ENCODE data around the gene OLR1.
A peak's percentile ranks its signal among the peaks of the same experiment; 100 is the strongest.
"Not testable (repeated sequence)": the region's sequence is repeated elsewhere in the genome, so short reads cannot be mapped to it uniquely, and the experiment has no call there.

Gene OLR1

DNA sequence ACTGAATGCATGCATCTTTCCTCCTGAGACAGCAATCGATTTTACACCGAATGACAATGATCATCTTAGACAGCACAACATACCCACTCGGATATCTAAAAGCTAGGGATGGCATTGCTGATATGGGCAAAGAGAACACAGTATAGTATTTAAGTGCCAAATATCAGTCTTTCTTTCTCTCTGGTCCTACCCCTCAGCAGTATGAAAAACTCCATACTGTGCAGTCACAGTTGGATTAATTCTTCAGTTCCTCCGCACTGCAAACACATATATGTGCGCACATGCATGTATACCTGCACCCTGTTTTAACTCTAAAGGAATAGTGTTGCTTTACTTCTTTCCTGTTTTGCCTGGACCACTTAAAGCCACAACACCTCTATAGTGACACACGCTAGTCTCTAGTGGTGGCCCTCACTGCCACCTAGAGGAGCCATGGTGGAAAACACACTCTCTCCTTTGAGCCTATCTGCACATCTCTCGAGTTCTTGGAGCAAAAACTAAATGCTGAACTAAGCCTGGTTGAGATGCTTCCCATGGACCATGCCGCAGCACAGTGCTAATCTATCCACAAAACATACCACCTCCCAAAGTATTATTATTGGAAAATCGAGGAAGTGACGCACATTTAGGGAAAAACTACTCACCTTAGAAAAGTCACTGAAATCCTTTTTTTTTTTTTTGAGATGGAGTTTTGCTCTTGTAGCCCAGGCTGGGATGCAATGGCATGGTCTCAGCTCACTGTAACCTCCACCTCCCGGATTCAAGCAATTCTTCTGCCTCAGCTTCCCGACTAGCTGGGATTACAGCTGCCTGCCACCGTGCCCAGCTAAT, 18.8 kb upstream of the OLR1 start:
- DNase-seq, result peak; percentile 79

DNA sequence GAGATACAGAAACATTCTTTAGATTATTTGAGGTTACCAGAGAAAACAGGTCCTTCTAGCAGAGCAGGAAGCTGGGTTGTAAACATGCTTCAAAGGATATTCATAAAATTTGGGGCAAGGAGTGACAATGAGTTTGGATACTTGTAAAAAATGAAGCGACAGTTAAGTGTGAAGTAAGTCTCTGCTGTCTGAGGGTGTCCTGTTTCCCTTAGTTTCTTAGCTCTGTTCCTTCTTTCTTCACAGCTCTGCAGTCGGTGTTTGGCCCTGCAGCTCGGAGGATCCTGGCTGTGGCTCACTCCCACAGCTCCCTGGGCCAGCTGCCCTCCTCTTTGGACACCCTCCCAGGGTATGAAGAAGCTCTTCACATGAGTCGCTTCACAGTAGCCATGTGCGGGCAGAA, 17.7 kb upstream of the OLR1 start:
- DNase-seq, result no peak

DNA sequence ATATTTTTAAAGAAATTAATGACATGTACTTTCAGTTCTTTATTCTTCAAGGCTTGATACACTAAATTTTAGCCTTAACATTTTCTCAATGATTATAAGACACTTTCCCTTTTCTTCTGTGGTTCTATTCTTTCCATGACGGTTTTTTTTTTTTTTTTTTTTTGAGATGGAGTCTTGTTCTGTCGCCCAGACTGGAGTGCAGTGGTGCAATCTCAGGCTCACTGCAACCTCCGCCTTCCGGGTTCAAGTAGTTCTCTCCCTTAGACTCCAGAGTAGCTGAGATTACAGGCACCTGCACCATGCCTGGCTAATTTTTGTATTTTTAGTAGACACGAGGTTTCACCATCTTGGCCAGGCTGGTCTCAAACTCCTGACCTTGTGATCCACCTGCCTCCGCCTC, 15.0 kb upstream of the OLR1 start:
- DNase-seq, result not testable (repeated sequence)

DNA sequence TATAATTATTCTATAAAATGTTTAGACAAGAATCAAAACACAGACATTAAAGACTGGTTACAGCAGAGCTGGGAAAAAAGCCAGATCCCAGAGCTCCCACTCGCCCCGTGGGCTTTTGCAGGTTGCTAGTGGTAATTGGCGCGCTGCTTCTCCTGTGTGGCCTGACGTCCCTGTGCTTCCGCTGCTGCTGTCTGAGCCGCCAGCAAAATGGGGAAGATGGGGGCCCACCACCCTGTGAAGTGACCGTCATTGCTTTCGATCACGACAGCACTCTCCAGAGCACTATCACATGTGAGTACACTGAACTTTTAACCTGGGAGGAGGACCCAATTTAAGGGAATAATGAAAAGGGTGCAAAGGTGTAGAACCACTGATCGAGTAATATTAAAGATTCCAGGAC, 14.4 kb upstream of the OLR1 start:
- no peak for DNase-seq

DNA sequence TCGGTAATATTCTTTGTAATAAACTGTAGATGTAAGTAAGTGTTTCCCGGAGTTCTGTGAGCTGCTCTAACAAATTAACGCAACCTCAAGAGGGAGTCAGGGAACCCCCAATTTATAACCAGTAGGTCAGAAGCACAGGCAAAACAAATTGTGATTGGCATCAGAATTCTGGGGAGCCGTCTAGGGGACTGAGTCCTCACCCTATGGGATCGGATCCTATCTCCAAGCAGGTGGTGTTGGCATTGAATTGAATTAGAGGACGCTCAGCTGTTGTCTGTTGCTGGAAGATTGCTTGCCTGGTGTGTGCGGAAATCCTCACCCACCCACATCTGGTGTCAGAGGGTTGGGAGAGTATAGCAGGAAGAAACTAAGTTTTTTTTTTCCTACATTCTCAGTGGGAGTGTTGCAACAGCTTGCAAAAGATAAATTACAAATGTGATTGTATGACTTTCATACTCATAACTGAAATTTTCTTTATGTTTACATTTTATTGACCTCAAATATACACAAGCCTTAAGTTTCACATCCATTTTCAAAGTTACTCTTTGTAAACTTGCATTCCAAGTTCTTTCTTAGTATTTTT, 12.4 kb upstream of the OLR1 start:
- DNase-seq, result no peak

DNA sequence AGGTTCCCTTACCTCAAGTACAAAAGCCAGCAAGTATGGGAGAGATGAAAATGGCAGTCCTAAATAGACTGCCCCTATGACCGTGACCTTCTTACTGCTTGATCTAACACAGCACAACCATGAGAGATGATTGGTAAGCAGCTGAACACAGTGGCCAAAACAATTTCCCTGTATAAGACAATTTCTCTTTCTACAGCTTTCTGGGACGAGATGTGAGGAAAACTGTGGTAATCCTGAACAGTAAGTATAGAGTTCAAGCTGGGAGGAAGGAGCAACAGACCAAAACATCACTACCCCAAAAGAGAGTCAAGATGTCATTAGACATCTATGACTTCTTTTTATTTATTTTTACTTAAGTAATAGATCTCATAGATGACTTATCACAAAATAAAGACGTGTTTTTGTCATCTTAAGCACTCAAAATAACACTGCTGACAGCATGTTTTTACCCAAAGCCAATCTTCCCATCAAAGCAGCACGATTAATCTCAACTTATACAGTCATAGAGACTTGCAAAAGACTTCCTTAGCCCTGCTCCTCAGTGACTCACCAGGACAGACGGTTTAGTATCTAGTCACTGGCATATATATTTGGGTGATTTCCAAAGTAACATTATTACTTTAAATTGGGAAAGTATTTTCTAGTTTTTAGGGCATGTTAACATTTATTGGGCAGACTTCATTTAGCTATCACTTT, 10.6 kb upstream of the OLR1 start:
- no peak for DNase-seq

DNA sequence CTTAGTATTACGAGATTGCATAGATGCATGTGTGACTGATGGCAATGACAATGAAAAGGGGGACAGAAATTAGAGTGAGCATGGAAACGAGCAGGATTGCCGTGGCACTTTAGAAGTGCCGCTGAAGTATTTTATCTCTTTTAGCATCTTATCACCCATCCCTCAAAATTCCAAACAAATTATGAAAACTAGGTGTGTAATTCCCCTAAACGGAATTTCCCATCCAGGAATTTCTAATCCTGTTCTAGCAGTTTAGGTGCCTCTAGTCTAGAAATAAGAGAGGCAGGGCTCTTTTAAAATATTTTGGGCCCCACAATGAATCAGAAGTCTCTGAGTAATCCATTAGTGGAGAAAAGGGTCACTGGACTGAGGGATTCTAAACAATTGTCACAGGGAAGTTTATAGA, 7.8 kb upstream of the OLR1 start:
- DNase-seq, result no peak

DNA sequence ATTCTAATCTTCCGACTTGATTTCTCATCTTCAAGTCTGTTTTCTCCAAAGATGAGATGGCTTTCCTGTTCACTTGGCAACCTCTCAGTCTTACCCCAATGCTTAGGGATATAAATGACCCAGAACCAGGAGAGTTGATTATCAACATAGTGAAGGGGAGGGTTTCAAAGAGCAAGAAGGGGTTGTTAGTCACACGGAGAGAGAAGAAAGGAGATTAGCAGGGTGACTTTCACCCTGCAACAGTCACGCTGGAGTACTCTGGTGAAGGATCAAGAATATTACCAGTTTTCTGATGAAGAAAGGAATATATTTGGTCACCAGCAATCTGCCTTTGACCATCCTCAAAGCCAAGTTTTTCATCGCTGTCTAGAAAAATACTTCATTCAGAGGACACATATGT, 6.9 kb upstream of the OLR1 start, which contains the start of gene TMEM52B:
TSS of gene TMEM52B (plus strand) at position 212 of the 400 bp plus-strand sequence. CDS start 543 bp downstream, outside the sequence.
- DNase-seq, result no peak

DNA sequence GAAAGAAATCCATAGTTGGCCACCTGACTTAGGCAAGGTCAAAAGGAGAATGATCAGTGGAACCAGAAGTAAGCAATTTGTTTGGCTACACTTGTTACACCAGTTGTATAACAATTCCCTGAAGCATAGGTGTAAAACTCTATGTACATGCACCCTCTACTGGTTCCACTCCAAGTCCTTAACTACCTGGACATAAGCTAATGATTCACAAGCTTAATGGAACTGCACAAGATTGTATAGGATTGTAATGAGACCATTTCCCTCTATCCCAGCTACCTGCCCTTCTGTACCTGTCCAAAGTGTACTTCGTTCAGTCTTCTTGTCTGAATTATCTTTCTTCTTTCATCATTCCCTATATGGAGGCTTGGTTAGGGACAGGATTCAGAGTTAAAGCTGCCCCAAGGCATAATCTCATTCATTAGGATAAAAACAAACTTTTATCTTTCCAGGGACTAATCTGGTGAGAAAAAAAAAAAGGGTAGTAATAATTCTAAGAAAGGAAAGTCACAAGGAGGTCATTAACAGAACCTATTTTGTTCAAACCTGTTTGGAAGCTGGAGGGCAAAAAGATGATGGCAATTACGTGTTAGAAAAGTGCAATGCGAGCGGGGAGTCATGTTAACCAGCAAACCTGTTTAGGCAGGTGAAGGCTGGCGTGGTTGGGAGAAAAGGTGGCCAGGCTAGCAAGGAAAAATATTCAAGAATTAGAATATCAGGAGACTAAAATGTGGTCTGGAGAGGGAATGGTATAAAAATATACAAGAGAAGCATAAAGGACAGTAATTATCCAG, 4.1 kb upstream of the OLR1 start:
- DNase-seq, result no peak

DNA sequence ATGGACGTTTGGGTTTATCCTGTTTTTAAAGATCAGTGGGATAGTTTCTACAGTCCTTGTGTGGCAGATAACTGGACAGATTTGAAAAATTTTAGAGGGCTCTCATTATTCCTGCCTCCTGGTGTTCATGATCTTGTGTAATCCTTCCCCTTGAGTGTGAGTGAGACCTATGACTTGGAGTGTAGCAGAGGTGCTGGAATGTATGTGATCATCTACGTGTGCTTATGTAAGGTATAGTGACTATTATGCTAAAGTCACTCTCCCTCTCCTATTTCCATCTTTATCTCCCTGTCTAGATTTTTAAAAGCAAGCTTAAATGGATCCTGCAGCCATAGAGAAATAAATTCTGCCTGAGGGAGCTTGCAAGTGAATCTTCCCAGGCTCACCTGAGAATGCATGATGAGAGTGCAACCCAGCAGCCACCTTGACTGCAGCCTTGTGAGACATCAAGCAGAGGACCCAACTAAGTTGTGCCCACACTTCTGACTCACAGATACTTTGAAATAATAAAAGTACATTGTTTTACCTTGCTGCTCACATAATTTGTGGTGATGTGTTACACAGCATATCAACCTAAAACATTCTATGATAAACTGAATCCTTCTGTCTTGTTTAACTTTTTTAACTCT, 3.2 kb upstream of the OLR1 start:
- DNase-seq, result no peak

DNA sequence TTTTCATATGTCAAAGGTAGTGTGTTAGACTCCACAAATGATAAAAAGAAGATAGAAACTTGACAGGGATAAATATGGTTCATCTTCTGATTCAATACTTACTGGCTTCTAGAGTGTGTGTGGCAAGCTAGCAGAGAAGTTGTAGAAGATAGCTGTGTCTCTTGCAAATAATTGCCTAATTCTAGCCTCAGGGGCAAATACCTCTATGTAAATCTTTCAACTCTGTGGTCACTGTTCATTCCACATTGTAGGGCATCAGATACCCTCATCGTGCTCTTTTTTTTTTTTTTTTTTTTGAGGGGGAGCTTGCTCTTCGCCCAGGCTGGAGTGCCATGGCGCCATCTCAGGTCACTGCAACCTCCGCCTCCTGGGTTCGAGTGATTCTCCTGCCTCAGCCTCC, 1.7 kb downstream of the OLR1 start:
- no peak for DNase-seq

DNA sequence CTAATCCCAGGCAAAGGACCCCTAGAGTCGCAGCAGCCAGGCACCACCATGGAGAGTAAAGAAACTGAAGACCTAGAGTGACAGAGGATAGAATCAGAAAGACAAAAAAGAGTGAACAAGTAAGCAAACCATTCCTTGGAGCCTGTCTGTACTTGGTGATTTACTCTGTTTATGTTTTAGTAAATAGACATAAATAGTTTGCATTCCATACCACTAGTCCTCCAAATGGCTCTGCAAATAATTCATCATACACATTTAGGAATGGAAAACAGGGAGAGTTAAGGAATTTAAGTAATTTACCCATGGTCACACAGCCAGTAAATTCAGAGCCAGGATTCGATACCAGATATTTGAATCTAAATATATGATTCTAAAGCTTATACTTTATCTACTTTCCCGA, 2.8 kb downstream of the OLR1 start:
- no peak for DNase-seq

DNA sequence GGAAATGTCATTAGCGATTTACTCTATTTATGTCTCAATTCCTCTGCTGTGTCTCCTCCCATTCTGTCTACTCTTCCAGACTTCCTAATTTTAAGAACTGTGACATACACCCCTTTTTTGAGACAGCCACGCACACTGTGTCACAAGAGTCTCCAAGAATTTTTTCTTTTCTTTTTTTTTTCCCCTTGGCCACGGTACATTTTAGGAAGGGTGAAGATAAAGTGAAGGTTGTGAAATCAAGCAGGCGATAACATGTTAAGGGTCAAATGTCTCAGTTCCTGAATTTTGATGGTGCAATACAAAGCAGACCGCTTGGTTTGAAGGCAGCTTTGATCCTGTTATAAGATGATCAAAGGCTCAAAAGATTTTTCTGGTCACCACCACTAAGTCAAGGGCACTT, 4.3 kb downstream of the OLR1 start:
- no peak for DNase-seq

DNA sequence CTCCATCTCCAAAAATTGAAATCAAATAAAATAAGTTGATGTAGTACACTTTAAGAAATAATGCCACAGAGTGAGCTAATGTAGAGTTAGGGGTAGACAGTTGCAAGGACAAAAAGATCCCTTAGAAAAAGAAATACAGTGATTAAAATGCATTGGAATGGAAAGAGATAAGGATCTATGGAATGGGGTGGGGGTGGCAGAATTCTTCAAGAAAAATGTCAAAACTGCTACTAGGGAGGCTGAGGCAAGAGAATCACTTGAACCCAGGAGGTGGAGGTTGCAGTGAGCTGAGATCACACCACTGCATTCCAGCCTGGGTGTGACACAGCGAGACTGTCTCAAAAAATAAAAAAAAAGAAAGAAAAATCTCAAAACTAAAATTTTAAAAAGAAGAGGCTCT, 6.5 kb downstream of the OLR1 start:
- DNase-seq, result no peak

DNA sequence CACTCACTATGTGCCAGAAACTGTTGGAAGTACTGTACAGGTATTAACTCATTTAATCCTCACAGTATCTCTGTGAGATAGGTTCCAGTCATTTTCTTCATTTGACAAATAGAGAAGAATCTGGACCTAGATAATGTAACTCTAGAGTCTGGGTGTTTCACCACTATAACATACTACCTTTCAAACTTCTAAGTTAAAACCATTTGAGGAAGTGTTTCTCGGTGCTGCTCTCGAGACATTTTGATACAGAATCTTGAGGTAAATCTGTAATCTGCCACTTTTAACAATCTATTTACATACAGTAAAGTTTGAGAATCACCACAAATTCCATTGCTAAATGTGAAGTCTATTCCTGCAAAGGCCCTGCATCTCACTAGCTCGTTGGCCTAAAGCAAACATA, 8.8 kb downstream of the OLR1 start:
- no peak for DNase-seq

DNA sequence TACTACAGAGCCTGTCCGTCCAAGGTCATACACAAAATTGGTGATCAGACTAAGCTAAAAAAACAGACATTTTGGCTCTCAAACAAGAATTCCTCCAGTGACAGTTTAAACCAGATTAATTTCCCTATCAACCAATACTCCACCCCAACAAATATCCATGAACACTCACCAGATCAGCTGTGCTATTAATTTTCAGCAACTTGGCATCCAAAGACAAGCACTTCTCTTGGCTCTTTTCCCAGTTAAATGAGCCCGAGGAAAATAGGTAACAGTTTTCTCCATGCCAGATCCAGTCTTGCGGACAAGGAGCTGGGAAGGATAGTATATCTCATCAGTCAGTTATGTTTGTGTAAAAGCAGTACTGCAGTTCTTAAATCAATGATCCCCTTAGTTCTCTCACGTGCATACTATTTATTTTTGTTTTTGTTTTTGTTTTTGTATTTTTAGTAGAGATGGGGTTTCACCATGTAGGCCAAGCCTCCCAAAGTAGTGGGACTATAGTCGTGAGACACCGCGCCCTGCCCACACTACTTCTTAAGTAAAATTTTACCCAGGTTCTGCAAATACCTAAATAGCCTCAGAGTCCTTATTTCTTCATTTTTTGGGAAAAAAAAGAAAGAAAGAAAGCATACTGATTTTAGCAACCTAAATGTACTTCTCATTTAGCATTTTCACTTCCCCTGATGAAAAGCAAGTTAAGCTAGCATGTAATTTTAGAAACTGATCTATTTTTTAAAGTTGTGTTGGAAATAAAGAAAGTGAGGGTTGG, 11.1 kb downstream of the OLR1 start:
- no peak for DNase-seq

DNA sequence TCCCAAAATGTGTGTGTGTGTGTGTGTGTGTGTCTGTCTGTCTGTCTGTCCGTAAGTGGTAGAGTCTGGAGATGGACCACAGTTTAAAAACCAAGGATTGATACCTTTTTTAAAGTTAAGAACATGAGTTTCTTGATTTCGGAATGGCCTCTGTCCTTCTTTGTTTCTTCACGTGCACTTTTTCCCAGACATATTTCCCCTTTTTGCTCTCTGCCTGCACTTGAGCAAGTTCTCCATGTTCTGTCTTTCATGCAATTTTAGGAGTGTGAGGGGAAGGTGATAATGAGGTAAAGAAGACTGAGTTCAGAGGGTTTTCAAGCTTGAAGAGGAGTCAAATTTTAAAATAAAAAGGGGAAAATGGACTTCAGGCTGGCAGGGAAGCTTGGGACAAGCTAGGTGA, 12.7 kb downstream of the OLR1 start:
- DNase-seq, result no peak

DNA sequence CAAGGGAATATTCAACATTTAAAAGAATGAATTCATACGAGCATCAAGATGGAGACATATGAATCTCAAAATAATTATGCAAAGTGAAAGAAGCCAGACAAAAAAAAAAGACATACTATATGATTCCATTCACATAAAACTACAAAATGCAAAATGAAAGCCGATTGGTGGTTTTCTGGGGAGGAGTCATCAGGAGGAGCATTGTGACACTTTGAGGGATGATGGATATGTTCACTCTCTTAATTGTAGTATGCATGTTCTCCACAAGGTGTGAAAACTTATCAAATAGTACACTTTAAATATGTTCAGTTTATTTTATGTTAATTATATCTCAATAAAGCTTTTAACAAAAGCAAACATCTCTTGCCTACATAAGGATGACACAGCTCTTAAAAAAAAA, 13.5 kb downstream of the OLR1 start:
- no peak for DNase-seq

DNA sequence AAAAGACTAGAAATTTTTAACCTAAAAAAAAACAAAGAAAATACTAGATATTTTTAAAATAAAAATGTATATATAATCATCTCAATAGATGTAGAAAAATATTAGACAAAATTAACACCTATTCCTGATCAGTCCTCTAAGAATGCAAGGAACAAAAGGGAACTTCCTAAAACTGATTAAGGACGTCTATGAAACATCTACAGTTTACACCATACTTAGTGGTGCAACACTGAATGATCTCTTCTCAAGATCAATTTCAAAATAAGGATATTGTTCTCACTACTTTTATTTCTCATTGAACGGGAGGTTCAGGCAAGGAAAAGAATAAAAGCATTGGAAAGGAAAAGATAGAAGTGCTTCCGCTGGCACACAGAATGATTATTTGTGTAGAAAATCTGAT, 16.0 kb downstream of the OLR1 start:
- no peak for DNase-seq

DNA sequence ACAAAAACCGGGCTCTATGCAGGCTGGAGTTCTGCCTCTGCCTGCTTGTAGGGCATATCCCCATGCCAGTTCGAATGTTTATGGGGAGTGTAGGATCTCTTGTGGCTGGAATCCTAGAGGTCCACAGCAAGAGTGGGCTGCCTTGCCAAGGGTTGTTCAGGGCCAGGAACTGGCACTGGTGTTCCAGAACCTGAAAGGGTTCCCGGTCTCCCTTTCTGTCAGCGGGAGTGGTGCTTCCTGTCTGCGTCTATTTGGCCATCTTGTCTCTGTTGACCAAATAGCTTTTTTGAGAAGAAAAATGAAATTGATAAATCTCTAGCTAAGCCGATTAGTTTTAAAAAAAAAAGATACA, 17.8 kb downstream of the OLR1 start:
- DNase-seq, result no peak

DNA sequence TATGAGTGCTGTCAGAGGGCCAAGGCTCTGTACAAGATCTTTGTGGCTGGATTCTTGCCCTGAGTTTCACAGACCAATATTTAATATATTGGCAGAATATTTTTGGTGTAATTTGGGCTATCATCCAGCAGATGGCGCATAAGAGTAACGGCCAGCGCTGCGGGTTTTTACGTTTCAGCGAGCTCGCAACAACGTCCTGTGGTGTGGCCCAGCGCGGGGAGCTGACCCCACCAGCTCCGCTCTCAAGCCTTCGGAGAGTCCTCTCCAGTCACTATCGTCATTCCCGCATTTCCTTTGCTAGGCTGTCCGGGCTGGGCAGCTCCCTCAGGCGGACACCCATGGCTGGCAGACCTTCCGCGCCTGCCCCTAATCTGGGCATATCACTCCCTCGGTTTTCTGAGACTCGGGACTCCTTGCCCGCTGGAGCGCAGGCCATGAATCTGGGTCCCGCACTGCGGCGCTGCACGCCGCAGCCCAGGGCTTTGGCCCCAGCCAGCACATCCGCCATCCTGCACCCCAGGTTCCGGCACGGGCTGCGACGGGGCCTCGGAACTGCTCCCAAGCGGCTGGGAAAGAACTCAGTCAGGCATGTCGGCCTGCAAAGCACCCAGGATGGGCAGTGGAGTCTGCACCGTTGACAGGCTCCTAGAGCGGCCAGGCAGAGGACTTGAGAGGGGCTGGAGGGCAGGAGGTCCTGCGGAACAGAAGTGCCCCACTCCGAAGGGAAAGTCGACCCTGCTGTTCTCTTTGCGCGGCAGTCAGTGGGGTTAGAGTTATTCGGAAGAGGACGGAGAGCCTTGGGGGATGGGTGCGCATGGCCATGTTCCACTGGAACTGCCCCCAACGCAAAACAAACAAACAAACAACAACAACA, 18.4 kb downstream of the OLR1 start:
- peak; percentile 80 for DNase-seq

Data from activated effector memory CD4-positive, alpha-beta T cell treated with anti-CD3 and anti-CD28 coated beads, Interleukin-2, amount 50 U/mL, for 16 hours (primary cell).